ENCODE measurements around the gene GLB1L.

The GLB1L gene

GRCh38 chr2:219279151-219279915 lies 34.1 kb upstream of the GLB1L start, which contains the start of gene DNAJB2:
TSS of gene DNAJB2 (plus strand) at chr2:219279366. CDS start at chr2:219279834, 468 bp downstream.
- H3K27ac ChIP-seq, result peak within 1 kb of the TSS; percentile 69
- TF ChIP-seq ZFX (IDR thresholded peaks at IDR 0.05) (peak; percentile 52; the same call in 1 of the 2 replicates), CTCF (conservative IDR thresholded peaks at IDR 0.05) (no peak)

GRCh38 chr2:219278655-219279150 lies 33.5 kb upstream of the GLB1L start:
- TF ChIP-seq CTCF (conservative IDR thresholded peaks at IDR 0.05) (no peak), ZFX (IDR thresholded peaks at IDR 0.05) (no peak)
- peak overlapping the region; percentile 69 for H3K27ac ChIP-seq

- TF ChIP-seq CTCF (conservative IDR thresholded peaks at IDR 0.05), result peak; percentile 97
- TF ChIP-seq ZFX (IDR thresholded peaks at IDR 0.05), result no peak
- 0 out of 2 replicates have a peak overlapping the region, but pooled peaks have one; percentile 69 for H3K27ac ChIP-seq
Observed at GRCh38 chr2:219277703-219278654, 32.7 kb upstream of the GLB1L start.

DNA sequence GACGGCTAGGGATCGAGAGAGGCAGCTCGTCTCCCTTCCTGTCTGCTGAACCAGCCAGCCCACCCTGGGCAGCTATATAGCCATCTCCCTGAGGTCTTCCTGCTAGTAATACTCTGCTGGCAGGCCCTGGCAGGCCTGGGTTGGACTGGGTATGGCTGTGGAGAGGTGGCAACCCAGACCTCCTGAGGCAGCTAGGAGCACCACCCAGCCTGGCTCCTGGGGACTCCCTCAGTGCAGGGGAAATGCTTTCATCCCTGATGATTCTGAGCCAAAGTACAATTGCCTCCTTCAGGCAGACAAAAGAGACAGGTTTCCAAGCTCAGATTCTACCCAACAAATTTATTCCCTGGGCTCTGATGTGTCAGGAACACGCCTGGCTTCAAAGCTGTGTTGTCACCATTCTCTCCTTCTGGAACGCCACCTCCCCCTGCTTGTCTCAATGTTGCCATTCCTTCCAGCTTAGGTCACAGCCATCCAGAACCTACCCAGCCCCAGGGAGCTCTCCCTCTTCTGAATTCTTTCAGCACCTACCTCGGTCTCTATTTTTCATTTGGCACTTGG lies 29.2 kb upstream of the GLB1L start:
- no peak overlapping the region for H3K27ac ChIP-seq
- TF ChIP-seq CTCF (conservative IDR thresholded peaks at IDR 0.05) (no peak), ZFX (IDR thresholded peaks at IDR 0.05) (no peak)

DNA sequence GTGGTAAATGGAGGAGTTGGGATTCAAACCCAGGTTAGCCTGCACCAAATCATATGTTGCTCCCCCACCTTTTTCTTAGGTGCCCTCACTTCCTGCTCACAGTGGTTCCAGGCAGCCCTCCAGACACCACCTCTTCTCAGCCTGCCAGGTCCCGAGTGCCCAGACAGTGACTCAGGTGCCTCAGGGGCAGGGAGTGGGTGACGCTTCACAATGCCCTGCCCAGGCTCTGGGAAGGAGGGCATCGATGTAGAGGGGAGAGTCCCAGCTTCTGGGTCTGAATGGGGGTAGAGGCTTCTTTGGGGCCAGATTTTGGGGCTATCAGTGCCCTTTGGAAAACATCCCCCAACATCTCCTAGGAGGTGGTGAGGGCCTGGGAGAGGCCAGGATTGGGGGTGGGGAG lies 28.7 kb upstream of the GLB1L start:
- no peak for TF ChIP-seq ZFX (IDR thresholded peaks at IDR 0.05)
- TF ChIP-seq CTCF (conservative IDR thresholded peaks at IDR 0.05), result no peak
- H3K27ac ChIP-seq, result no peak overlapping the region

DNA sequence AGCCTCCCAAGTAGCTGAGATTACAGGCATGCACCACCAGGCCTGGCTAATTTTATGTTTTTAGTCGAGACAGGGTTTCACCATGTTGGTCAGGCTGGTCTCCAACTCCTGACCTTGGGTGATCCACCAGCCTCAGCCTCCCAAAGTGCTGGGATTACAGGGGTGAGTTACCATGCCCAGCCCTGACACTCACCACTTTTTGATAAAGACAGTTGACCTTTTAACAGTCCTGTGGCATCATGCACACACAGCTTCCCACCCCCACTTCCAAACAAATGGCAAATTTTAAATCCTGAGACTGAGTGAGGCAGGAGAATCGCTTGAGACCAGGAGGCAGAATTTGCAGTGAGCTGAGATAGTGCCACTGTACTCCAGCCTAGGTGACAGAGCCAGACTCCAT lies 27.8 kb upstream of the GLB1L start:
- no peak overlapping the region for H3K27ac ChIP-seq
- TF ChIP-seq ZFX (IDR thresholded peaks at IDR 0.05) (no peak), CTCF (conservative IDR thresholded peaks at IDR 0.05) (no peak)
